ENCODE data around the gene CDKL5.
"Not testable (repeated sequence)": the region's sequence is repeated elsewhere in the genome, so short reads cannot be mapped to it uniquely, and the experiment has no call there.

Gene CDKL5

DNA sequence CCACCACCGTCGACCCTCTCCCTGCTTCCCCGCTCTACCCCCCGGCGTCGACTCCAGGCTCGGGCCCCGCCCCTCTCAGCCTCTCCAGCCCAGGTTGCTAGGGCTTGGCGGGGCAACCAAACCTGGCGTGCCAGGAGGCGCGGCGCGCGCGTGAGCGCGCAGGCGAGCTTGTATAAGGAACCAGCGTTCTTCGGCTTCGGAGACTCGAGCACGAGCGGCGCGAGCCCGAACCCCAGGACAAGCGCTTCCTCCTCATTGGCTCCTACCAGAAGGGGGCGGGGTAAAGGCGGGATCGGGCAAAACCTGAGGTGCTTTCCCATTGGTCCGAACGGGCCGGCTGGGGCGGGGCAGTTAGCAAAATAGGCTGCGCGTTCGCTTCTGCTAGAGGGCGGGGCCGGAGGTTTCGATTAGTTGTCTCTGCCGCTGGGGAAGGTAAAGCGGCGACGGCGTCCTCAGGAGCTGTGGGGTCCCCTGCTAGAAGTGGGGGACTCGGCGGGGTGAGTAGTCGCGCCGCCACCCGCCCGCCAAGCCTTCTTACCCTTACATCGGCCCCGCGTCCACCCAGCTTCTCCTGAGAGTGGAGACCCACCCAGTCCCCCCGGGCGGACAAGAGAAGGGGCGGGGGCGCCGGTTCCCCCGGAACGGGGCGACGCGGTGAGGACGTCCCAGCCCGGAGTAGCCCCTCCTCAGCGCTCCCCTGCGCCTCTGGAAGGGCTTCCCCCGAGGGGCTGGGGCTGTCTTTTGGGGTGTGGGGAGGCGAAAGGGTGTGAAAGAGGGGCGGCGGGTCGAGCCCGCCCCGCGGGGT, at the start of gene CDKL5:
CDKL5 (plus strand) TSS at position 410 of the 805 bp plus-strand sequence. CDS start 81,489 bp downstream, outside the sequence.
- DNase-seq = peak; percentile 94

DNA sequence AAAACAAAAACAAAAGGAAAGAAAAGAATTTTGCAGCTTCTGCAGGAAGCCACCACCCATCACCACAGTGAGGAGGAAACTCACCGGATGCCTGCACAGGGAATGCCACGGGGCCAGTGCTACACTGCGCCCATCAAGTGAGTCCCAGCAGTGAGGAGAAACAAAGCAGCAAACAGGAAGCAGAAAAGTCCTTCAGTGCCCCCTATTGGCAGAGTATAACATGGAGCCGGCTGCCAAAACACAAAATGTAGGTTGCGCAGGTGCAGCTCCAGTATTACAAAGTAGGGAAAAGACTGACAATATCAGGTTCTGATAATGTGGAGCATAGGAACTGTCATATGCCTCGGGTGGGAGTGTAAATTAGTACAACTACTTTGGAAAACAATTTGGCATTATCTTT, 47.6 kb upstream of the CDKL5 start:
- peak; percentile 22 for DNase-seq

DNA sequence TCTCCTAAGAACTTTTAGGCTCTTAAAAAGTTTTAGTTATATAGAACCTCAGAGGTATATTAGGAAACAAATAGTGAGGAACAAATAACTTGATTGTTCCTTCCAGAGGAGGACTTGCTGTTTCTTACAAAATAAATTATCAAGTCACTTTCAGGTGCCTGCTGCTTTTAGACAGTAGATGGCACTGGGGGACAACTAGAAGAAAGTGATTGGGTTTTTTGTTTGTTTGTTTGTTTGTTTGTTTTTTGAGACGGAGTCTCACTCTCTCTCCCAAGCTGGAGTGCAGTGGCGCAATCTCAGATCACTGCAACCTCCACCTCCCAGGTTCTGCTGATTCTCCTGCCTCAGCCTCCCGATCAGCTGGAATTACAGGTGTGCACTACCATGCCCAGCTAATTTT, 35.4 kb upstream of the CDKL5 start:
- DNase-seq = no peak

DNA sequence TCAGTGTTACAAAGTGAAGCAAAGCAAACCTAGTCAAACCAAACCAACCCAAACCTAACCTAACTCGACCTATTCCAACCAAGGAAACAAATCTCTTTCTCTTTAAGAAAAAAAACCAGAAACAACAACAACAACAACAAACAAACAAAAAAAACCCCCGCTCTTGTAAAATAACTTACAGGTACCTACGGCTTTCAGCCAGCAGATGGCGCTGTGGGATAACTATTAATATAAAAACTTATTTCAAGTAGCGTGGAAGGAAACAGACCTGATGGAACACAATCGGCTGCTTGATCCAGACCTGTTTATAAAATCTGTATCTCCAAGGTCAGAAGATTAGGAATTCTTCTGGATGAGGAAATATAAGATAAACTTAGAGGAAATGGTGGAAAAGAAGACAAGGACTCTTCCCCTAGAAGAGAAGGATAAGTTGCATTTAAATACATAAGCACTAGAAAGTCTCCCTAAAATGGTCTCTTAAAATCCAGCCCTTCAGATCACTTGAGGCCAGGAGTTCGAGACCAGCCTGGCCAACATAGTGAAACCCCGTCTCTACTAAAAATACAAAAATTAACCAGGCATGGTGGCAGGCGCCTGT, 34.4 kb upstream of the CDKL5 start:
- peak; percentile 65 for DNase-seq

DNA sequence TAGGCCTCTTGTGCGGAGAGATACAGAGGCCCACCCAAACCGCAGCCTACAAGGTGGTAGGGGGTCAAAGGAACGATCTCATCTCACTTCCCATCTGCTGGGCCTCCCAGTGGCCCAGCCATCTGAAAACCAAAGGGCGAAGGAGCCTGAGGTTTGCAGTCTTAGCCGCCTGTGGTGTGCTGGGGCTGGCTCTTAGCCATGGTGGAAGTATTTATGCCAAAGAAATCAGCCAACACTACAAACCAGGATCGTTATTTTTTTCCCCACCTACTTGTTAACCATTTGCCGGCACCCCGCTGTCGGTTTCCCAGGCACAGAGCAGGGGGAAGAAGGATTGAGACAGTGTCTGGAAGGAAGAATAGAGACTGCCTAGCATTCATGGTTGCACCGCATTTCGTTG, 30.9 kb upstream of the CDKL5 start:
- DNase-seq = no peak

DNA sequence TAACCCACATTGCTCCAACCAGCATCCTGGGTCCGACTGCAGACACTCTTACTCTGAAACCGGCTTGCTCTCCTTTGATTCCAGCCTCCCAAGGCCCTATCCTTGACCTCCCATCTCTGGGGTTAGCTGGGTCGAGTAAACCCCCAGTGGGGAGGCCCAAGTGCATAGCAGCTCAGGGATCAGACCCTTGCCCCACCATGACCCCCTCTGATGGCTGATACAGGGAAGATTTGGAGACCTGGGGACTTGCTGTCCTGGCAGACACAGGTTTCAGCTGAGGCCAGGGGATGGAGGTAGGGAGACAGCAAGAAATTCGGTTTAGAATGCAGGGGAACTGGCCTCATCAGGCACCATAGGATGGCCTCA, 23.6 kb upstream of the CDKL5 start:
- DNase-seq = no peak

DNA sequence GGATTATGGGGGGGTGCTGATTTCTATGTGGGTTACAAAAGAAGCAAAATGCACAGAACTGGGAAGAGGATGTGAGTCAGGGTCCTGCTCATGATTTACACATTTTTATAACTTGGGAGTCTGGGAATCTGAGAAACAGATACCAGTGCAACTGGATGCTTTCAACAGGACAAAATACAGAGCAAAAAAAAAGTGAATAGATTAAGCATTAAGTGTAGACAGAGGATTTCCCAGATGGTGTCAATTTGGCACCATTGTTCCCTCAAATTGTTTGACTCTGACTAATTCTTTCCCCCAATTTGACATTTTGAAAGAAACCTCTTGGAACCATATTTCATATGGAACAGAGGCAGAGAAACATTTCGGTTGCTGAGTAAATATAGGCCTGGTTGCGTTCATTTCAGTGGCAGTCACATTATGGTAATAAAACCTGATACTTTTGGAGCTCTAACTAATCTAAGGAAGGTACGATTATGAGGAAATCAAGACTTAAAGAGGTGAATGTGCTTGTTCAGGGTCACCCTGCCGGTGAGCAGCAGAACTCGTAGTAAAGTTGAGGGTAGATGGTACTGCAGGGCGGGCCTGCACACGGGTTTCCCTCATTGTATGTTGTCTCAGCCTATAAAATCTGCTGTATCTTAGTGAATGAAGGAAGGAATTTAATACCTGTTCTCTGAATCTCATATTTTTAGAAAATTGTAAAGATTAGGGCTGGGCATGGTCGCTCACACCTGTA, 18.7 kb upstream of the CDKL5 start:
- no peak for DNase-seq

DNA sequence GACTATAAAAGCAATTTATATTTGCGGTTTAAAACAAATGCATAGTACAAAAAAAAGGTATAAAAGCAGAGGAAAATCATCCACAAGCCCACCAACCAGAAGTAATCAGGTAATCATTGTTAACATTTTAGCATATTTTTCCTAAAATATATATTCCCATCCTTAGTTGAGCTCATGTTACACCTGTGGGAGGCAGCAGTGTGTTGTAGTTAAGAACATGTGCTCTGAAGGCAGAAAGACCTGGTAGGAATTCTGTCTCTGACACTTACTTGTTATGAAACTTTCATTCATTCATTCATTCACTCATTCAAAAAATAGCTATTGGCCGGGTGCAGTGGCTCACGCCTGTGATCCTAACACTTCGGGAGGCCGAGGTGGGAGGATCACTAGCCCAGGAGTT, 15.4 kb upstream of the CDKL5 start:
- no peak for DNase-seq

DNA sequence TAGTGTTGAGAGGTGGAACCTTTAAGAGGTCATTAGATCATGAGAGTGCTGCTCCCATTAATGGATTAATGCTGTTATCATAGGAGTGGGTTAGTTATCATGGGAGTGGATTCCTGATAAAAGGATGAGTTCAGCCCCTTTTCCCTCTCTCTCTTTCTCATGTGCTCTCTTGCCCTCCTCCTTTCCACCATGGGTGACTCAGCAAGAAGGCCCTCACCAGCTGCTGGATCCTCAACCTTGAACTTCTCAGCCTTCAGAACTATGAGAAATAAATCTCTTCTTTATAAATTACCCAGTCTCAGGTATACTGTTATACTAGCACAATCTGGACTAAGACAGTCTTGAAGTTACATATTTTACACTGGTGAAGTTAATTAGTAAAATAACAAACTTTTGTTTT, 10.0 kb upstream of the CDKL5 start:
- DNase-seq = no peak

DNA sequence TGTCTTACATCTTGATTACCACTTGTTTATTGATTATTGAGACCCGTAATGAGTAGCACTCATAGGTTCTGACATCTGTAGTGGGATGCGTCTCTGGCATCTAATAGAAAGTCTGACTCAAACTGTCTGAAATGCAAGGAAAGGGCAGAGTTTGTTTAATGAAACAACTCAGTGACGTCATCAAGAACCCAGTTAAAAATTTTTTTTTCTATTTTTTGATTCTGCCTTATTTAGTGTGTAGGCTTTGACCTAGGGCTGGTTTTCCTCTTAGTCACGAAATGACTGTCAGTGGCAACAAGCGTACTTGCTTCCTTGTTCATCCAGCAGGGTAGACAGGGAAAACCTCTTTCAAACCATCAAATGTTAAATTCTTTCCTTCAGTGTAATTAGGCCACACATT, 3.1 kb upstream of the CDKL5 start:
- no peak for DNase-seq

DNA sequence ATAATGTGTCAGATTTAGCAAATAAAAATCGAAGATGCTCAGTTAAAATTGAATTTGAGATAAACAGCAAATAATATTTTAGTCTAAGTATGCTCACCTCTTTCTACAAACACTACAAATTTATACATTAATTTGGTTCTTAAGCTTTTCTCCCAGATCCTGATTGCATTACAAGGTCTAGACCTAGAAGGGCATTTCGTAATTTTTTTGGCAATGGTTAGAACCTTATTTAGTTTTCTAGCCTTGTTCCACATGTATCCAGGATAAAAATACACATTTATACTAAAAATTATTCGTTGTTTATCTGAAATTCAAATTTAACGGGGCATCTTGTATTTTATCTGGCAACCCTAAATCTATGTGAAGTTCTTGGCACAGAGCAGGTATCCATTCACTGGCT, 2.5 kb upstream of the CDKL5 start:
- DNase-seq = no peak

DNA sequence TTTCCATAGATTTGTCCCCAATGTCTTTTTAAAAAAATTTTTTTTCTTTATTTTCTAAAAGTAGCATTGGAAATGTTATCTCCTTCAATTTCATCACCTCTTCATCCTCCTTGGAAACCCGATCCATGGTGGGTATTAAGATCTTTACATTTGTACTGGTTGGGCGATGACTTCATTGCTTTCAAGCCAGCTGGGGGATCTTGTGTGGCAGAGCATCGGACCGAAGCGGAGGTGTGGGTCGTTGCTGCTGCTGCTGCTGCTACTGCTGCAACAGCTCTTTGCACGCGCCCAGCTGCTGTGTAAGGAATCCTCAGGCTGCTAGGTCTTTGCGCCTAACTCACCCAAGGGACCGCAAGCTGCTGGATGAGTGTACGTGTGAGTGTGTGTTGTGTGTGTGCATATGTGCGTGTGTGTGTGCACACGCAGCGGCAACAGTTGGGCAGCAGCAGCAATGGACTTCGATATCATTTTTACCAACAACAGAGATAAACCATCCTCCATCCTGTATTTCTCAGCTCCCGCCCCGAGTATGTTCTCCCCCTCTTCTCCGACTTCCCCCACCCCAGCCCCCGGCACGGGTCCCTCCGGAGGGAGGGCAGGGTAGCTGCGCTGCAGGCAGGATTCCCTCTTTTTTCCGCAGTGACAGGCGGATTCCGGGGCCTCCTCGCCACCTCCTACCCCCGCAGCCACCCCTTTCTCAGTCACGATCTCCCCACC, 768 bp upstream of the CDKL5 start:
- peak; percentile 19 for DNase-seq

DNA sequence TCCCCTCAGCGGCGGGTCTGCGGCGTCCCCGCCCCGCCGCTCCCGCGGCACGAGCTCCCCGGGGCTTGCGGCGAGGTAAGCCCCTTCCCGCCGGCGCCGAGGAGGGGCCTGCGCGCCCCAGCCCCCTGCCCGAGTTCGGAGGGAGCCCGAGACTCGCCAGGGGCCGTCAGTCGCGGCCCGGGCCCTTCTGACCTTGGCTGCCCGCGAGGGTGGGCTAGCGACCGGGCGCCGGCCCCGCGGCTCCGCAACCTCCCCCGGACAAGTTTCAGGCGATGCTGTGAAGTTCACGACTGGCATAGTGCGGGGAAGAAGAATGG, 554 bp downstream of the CDKL5 start:
- DNase-seq = no peak

DNA sequence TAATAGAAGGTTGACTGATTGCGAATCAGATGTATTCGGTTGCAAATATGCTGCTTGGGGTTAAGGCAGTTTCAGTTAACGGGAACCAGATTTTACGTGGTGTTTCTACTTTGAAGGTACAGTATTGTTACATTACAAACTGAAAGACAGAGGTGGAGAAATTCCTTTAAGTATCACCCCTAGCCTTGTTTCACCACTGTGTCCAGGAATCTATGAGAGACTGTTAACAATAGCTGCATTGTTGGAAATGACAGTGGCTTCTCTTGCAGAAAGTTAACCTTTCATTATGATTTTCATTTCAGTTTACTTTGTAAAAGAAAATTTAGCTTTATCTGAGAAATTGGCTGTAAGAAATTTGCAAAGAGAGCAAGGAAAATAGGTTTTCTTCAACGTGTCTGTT, 2.6 kb downstream of the CDKL5 start:
- DNase-seq = no peak

DNA sequence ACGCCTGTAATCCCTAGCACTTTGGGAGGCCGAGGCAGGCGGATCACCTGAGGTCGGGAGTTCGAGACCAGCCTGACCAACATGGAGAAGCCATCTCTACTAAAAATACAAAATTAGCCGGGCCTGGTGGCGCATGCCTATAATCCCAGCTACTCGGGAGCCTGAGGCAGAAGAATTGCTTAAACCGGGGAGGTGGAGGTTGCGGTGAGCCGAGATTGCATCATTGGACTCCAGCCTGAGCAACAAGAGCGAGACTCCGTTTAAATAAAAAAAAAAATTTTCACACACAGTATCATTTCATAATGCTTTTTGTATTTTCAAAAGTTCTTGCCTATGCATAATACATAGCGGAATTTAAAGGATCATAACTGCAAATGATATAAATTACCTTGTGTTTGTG, 7.9 kb downstream of the CDKL5 start:
- not testable (repeated sequence) for DNase-seq

DNA sequence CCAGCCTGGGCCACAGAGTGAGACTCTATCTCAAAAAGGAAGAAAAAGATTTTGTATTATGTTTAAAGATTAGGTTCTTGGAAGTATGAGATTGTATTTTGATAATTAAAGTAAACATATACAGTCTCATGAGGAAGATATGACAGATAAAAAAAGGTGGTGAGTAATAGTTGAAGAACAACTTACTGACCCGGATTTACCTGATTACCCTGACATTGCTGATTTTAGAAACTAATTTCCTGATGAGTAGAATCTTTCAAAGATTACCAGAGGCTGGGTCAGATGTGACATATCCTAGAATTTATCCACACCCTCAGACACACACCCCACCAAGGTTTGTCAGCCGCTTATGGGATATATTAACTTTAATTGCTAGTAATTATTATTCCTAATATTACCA, 9.5 kb downstream of the CDKL5 start:
- DNase-seq = no peak

DNA sequence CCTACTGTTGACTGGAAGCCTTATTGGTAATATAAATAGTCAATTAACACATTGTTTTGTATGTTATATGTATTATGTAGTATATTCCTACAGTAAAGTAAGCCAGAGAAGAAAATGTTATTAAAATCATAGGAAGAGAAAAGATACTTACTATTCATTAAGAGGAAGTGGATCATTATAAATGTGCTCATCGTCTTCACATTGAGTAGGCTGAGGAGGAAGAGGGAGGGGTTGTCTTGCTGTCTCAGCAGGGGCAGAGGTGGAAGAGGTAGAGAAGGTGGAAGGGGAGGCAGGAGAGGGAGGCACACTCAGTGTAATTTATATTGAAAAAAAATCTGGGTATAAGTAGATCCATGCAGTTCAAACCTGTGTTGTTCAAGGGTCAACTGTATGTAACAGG, 10.6 kb downstream of the CDKL5 start:
- no peak for DNase-seq

DNA sequence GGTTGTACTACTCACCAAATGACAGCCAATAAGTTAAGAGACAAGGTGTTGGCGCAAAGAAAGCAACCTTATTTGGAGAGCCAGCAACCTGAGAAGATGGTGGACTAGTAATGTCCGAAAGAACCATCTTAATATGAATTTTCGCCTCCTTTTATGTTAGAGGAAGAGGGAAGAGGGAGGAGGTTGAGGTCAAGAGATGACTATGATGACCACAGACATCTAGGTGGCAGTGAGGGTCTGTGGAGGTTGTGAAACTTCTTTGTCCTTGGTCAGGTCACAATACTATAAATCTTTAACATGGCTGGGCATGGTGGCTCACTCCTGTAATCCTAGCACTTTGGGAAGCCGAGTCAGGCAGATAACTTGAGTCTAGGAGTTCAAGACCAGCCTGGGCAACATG, 15.4 kb downstream of the CDKL5 start:
- DNase-seq = no peak

DNA sequence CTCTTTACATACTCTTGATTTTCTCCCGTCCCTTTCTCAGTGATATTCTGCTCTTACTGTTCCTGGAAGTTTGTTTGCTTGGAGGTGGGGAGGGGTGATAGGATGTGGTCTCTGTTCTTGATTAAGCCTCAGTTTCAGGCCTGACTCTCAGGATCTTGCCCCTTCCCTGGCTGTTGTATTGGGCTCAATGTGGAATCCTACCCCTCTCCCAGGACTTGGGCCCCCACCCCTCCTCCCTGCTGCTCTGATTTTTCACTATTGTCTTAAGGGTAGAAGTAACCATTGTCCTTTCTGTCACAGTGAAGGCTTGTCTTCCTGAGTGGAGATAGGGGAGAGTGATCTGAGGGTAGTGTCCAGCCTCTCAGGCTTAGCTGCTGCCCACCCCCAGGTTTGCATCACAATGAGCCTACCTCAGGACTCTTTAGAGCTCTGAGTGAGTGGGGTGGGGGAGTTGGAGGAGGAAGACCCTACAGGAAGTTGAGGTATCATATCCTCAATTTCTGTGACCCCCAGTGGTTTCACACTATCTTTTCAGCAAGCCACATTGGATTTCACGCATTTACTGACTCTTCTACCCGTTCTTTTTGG, 16.5 kb downstream of the CDKL5 start:
- DNase-seq = no peak

DNA sequence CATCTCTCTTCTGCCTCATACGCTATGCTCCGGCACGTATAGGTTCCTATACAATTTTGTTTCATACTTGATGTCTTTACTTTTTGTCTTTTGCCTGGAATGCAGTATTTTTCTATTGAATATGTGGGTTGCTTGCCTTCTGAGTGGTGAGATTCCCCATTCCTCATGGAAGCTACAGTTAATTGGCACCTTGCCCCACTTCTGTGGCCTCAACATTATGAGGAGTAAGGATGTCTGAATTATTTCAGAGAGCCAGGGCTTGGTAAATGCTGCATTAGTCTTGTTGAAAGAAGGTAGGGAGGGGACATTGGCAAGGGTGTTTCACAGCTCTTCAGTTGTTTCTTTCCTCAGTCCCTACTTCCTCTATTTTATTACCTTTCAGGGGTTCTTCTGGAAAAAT, 23.0 kb downstream of the CDKL5 start:
- DNase-seq = no peak

DNA sequence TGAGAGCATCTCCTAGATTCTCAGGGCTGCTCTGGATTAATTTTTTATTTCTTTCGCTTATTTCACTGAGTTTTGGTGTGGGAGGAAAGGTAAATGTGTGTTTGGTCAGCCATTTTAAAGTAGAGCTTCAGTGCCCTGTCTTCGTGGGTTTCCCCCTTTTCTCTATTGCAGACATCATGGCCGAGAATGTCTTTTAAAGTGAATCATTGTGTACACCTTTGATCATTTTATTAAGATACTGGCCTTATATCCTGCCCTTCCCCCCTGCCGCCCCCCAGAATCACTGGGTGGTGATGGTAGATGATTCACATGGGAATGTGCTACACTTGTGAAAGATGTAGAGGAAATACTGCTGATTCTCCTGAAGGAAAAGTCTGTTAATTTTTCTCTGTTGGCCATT, 23.8 kb downstream of the CDKL5 start:
- no peak for DNase-seq

DNA sequence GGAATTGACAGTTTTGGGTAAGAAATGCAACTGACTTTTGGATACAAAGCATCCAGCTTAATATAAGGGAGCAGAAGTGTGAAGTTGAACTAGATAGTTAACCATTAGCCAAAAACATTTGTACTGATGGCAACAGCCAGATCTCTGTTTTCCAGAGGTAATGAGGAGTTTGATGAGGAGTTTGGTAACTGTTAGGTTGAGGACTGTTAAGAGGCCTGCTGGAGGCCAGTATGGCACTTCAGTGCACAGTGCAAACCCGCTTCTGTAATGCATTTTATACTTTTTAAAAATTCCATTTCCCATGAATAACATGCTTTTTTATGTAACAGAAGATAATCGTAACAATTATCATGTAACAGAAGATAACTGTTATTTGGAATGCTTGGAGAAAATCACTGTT, 30.0 kb downstream of the CDKL5 start:
- DNase-seq = no peak

DNA sequence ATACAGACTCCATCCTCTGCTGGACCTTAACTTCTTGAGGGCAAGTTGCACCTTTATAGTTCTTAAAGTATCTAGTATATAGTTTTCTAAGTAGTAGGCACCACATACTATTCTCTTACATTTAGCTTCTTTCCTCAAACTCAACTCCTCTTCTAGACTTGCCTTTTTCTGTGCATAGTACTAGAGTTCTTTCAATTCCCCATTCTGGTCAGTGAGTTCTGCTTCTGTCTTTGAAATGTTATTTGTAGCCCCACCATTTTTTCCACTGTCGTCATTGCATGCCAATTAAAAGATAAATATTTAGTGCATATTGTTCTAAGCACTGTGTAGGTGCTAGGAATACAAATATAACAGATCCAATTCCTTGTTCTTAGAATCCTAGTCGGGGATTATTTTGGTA, 31.6 kb downstream of the CDKL5 start:
- DNase-seq = no peak
